Natural killer cell (primary cell): ENCODE results near the gene MRPL39. TPM values are rescaled to one million over a fixed set of nuclear protein-coding genes. Genes with fewer than 3 reads are reported as not detected.

Experiments
- ATAC-seq, 3 donors: fragments of 150-1000 bp in 2 of 3; fragments of 200-7000 bp in 1 of 3; cut with Tn5 transposase; 1 replicate in 1 of 3; 2 replicates in 2 of 3; pipeline ENCODE4 v1.10.0; 2021; ENCODE audit warnings: mild to moderate bottlenecking in 2 of 3, moderate library complexity in 2 of 3
- DNase-seq, 2 donors: peaks; one replicate each; pipeline versions ENCODE4 v3.0.0 to v3.0.0-alpha.2; 2013 to 2021; ENCODE audit warnings: mixed read lengths in 1 of 2
- H3K27ac ChIP-seq: one replicate; pipeline ENCODE4 v1.5.1; 2013; ENCODE audit warnings: mild to moderate bottlenecking, low read length
- H3K27me3 ChIP-seq: one replicate; pipeline ENCODE4 v1.6.1; 2013; ENCODE audit warnings: low read length; ENCODE audit not compliant: control insufficient read depth, insufficient read depth
- H3K36me3 ChIP-seq: one replicate; pipeline ENCODE4 v1.6.1; 2013; ENCODE audit warnings: low read length; ENCODE audit not compliant: control insufficient read depth, insufficient read depth
- H3K4me1 ChIP-seq: one replicate; pipeline ENCODE4 v1.6.1; 2013; ENCODE audit warnings: low read length; ENCODE audit not compliant: control insufficient read depth, insufficient read depth
- H3K4me3 ChIP-seq: one replicate; pipeline ENCODE4 v1.5.1; 2013; ENCODE audit warnings: low read length
- H3K9me3 ChIP-seq: one replicate; pipeline ENCODE4 v1.6.1; 2013; ENCODE audit warnings: low read length; ENCODE audit not compliant: control insufficient read depth, insufficient read depth
- H3K27ac Mint-ChIP-seq, 2 donors: one replicate each; pipeline ENCODE4 v1.8.0; 2022; ENCODE audit warnings: mild to moderate bottlenecking in 2 of 2, mixed read lengths in 2 of 2, moderate library complexity in 1 of 2
- H3K27me3 Mint-ChIP-seq, 2 donors: one replicate each; pipeline ENCODE4 v1.8.0; 2022; ENCODE audit warnings: low read depth in 2 of 2, mixed read lengths in 2 of 2
- H3K36me3 Mint-ChIP-seq: one replicate; pipeline ENCODE4 v1.8.0; 2022; ENCODE audit warnings: mixed read lengths
- H3K4me1 Mint-ChIP-seq, 2 donors: one replicate each; pipeline ENCODE4 v1.8.0; 2022; ENCODE audit warnings: mixed read lengths in 2 of 2
- H3K4me3 Mint-ChIP-seq: one replicate; pipeline ENCODE4 v1.8.0; 2022; ENCODE audit warnings: mild to moderate bottlenecking, moderate library complexity, mixed read lengths
- H3K9me3 Mint-ChIP-seq, 2 donors: one replicate each; pipeline ENCODE4 v1.8.0; 2022; ENCODE audit warnings: mixed read lengths in 2 of 2
- WGBS: methylation state at CpG from one replicate; pipeline ENCODE4 v1.1.7; 2013; ENCODE audit warnings: missing lambda C conversion rate; ENCODE audit not compliant: insufficient coverage; 5-methylcytosine and 5-hydroxymethylcytosine counted together
- intact Hi-C: fragments of 100-400 bp; cut with micrococcal nuclease; formaldehyde crosslinking; loops from one replicate; pipeline ENCODE4 v1.14.2; 2022
- total RNA-seq, 4 donors: library from RNA; stranded (reverse); fragments of 120-200 nt in 1 of 4; gene quantifications; one replicate each; pipeline versions ENCODE4 v1.2.3 to v1.2.4, GENCODE V29; 2013 to 2022
- TF ChIP-seq, protein P1 (sequence below): fragments of 200-600 bp; IDR thresholded peaks from one replicate; pipeline ENCODE4 v1.8.0; 2022; ENCODE audit warnings: antibody characterized with exemption

Gene MRPL39
- total RNA-seq, 3 donors from 2014 or later (not counting 1 experiment from before 2014, with no cell fraction given) = 10.8 to 12.8 (median 10.8) TPM

- Mint-ChIP-seq H3K27ac (no peak overlapping the region), H3K9me3 (no peaks in the 10 kb centered on the region), H3K4me1 (no peaks in the 10 kb centered on the region), H3K36me3 (no peaks in the 10 kb centered on the region), H3K4me3 (no peak overlapping the region), H3K27me3 (peaks cover 7 to 14% of the 10 kb centered on the region in 2 donors)
- Histone ChIP-seq H3K4me1 (no peaks in the 10 kb centered on the region), H3K36me3 (no peaks in the 10 kb centered on the region), H3K27me3 (no peaks in the 10 kb centered on the region), H3K27ac (no peak overlapping the region), H3K9me3 (no peaks in the 10 kb centered on the region), H3K4me3 (no peak overlapping the region)
- no CpG with 5 or more reads among the region's 1 CpG for WGBS
- ATAC-seq = no peak
- TF ChIP-seq, protein P1, sequence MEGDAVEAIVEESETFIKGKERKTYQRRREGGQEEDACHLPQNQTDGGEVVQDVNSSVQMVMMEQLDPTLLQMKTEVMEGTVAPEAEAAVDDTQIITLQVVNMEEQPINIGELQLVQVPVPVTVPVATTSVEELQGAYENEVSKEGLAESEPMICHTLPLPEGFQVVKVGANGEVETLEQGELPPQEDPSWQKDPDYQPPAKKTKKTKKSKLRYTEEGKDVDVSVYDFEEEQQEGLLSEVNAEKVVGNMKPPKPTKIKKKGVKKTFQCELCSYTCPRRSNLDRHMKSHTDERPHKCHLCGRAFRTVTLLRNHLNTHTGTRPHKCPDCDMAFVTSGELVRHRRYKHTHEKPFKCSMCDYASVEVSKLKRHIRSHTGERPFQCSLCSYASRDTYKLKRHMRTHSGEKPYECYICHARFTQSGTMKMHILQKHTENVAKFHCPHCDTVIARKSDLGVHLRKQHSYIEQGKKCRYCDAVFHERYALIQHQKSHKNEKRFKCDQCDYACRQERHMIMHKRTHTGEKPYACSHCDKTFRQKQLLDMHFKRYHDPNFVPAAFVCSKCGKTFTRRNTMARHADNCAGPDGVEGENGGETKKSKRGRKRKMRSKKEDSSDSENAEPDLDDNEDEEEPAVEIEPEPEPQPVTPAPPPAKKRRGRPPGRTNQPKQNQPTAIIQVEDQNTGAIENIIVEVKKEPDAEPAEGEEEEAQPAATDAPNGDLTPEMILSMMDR = no peak
- DNase-seq = no peak
- intact Hi-C loops = no loop called here
These were observed 55.7 kb downstream of the MRPL39 start for GRCh38 chr21:25551569-25551968.

DNA sequence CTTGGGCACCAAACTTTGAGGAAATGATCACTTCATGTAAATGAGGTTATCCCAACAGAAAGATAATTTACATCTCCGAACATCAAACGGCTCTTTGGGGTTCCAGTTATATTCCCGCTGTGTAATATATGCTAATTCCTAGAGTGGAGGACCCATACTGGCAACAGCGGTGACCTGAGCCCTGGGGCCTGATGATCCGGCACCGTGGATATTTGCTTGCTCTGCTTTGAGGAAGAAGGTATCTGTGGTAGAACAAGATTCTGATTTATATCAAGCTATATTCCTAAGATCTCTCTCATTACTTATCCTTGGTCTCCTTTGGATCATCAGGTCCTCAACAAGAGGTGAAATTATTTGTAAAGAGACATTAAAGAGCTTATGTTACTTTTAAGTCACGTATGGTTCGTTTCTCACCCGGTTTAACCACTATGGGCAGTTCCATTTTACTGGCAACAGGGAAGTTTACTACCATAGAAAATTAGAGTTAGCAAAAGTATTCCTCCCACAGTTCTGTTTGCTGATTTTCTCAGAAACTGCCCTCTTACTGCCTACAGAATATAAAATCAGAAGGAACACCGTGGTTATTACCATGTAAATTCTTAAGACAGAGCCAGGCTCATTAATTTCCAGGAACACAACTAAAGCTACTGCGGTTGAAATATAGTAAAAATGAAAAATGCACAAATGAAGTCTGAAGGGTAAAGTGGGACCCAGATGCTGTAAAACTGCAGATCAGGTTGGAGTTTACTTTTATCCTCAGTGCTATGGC, 56.7 kb downstream of the MRPL39 start:
- no peaks in the 10 kb centered on the region for H3K9me3 ChIP-seq
- H3K9me3 Mint-ChIP-seq = no peaks in the 10 kb centered on the region
- H3K36me3 Mint-ChIP-seq = no peaks in the 10 kb centered on the region
- intact Hi-C loops = no loop called here
- H3K4me1 Mint-ChIP-seq = no peaks in the 10 kb centered on the region
- no peaks in the 10 kb centered on the region for H3K4me1 ChIP-seq
- no peak overlapping the region for H3K27ac Mint-ChIP-seq
- H3K27ac ChIP-seq = no peak overlapping the region
- no peak overlapping the region for H3K4me3 Mint-ChIP-seq
- H3K36me3 ChIP-seq = no peaks in the 10 kb centered on the region
- no peaks in the 10 kb centered on the region for H3K27me3 ChIP-seq
- H3K4me3 ChIP-seq = no peak overlapping the region
- WGBS = 79% methylated on average over 10 of the region's 11 CpGs
- DNase-seq = no peak
- ATAC-seq = no peak
- TF ChIP-seq, protein P1 = no peak
- peaks cover 7 to 14% of the 10 kb centered on the region in 2 donors for H3K27me3 Mint-ChIP-seq

GRCh38 chr21:25541042-25541441, 66.2 kb downstream of the MRPL39 start:
- Histone ChIP-seq H3K4me1 (no peaks in the 10 kb centered on the region), H3K9me3 (peaks cover 2% of the 10 kb centered on the region), H3K27ac (no peak overlapping the region), H3K4me3 (no peak overlapping the region), H3K27me3 (no peaks in the 10 kb centered on the region), H3K36me3 (no peaks in the 10 kb centered on the region)
- H3K27me3 Mint-ChIP-seq = peaks cover 0 to 9% of the 10 kb centered on the region in 2 donors
- no peak overlapping the region for H3K4me3 Mint-ChIP-seq
- peaks cover 17% of the 10 kb centered on the region for H3K36me3 Mint-ChIP-seq
- WGBS = 88% methylated on average over 2 of the region's 2 CpGs
- intact Hi-C loops = no loop called here
- DNase-seq (no peak), ATAC-seq (no peak)
- TF ChIP-seq, protein P1 = no peak
- H3K4me1 Mint-ChIP-seq = no peaks in the 10 kb centered on the region
- peaks cover 4 to 7% of the 10 kb centered on the region in 2 donors for H3K9me3 Mint-ChIP-seq
- H3K27ac Mint-ChIP-seq = no peak overlapping the region

DNA sequence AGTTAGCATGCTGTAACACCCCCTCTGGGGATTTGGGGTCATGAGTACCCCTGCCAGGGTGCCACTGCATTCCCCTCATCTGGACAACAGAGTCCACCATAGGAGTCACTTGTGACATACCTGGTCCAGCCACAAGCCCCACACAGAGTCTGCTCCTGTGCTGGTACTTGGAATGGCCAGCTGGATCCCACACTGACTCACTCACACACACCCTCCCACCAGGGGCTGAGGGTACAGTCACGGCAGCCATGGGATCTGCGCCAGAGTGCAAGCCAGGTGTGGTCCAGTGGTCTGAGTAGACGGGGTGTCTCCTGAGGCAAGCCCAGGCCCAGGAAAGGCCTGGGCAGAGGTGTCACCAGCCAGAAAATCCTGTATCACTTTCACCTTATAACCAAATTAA, 67.7 kb downstream of the MRPL39 start:
- Mint-ChIP-seq H3K9me3 (peaks cover 4 to 7% of the 10 kb centered on the region in 2 donors), H3K4me3 (no peak overlapping the region), H3K4me1 (no peaks in the 10 kb centered on the region), H3K27ac (no peak overlapping the region), H3K27me3 (peaks cover 0 to 9% of the 10 kb centered on the region in 2 donors), H3K36me3 (peaks cover 17% of the 10 kb centered on the region)
- Histone ChIP-seq H3K9me3 (peaks cover 2% of the 10 kb centered on the region), H3K27me3 (no peaks in the 10 kb centered on the region), H3K36me3 (no peaks in the 10 kb centered on the region), H3K27ac (no peak overlapping the region), H3K4me3 (no peak overlapping the region), H3K4me1 (no peaks in the 10 kb centered on the region)
- TF ChIP-seq, protein P1 = no peak
- ATAC-seq (no peak), DNase-seq (no peak)
- WGBS = 88% methylated on average over 3 of the region's 3 CpGs
- intact Hi-C loops = no loop called here
